HL-60 (cell line): Measurements from ENCODE around the gene CAMKMT.

Experiments used
- GABPA ChIP-seq: IDR thresholded peaks from 2 replicates; pipeline ENCODE4 v1.6.1; 2012; ENCODE audit warnings: low read depth
- POLR2AphosphoS5 ChIP-seq: IDR thresholded peaks from 2 replicates; pipeline ENCODE4 v1.6.1; 2012; ENCODE audit warnings: low read depth
- SPI1 ChIP-seq: IDR thresholded peaks from 2 replicates; pipeline ENCODE4 v1.6.1; 2012; ENCODE audit warnings: low read depth, mild to moderate bottlenecking, borderline replicate concordance
- TF ChIP-seq, protein P1 (sequence below): IDR thresholded peaks from one replicate; pipeline ENCODE4 v1.5.1; 2011; ENCODE audit warnings: low read length, control low read depth, inconsistent platforms; ENCODE audit not compliant: insufficient read depth
- TF ChIP-seq, protein P2 (sequence below): IDR thresholded peaks from 2 replicates; pipeline ENCODE4 v1.6.1; 2012; ENCODE audit warnings: low read depth; ENCODE audit not compliant: insufficient replicate concordance

DNA sequence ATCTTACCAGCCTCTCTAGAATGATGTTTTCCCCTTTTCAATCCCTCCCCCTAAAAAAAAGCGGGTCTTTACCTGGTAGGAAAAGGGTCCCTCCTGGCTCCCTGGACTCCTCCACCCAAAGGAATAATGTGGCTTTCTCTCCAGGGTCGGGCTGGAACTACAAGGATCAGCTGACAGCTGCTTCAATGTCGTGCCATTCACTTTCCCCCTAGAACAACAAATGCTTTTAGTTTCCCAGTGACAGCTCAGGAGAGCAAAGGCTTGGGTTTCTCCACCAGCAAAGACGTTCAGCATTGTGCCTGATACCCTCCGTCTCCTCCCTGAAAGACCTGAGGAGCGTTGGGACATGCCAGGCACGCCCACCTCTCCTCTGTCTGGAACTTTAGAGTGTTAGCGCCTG, 405.9 kb downstream of the CAMKMT start:
- TF ChIP-seq, protein P1, sequence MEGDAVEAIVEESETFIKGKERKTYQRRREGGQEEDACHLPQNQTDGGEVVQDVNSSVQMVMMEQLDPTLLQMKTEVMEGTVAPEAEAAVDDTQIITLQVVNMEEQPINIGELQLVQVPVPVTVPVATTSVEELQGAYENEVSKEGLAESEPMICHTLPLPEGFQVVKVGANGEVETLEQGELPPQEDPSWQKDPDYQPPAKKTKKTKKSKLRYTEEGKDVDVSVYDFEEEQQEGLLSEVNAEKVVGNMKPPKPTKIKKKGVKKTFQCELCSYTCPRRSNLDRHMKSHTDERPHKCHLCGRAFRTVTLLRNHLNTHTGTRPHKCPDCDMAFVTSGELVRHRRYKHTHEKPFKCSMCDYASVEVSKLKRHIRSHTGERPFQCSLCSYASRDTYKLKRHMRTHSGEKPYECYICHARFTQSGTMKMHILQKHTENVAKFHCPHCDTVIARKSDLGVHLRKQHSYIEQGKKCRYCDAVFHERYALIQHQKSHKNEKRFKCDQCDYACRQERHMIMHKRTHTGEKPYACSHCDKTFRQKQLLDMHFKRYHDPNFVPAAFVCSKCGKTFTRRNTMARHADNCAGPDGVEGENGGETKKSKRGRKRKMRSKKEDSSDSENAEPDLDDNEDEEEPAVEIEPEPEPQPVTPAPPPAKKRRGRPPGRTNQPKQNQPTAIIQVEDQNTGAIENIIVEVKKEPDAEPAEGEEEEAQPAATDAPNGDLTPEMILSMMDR = no peak
- TF ChIP-seq POLR2AphosphoS5 = no peak
- TF ChIP-seq, protein P2, sequence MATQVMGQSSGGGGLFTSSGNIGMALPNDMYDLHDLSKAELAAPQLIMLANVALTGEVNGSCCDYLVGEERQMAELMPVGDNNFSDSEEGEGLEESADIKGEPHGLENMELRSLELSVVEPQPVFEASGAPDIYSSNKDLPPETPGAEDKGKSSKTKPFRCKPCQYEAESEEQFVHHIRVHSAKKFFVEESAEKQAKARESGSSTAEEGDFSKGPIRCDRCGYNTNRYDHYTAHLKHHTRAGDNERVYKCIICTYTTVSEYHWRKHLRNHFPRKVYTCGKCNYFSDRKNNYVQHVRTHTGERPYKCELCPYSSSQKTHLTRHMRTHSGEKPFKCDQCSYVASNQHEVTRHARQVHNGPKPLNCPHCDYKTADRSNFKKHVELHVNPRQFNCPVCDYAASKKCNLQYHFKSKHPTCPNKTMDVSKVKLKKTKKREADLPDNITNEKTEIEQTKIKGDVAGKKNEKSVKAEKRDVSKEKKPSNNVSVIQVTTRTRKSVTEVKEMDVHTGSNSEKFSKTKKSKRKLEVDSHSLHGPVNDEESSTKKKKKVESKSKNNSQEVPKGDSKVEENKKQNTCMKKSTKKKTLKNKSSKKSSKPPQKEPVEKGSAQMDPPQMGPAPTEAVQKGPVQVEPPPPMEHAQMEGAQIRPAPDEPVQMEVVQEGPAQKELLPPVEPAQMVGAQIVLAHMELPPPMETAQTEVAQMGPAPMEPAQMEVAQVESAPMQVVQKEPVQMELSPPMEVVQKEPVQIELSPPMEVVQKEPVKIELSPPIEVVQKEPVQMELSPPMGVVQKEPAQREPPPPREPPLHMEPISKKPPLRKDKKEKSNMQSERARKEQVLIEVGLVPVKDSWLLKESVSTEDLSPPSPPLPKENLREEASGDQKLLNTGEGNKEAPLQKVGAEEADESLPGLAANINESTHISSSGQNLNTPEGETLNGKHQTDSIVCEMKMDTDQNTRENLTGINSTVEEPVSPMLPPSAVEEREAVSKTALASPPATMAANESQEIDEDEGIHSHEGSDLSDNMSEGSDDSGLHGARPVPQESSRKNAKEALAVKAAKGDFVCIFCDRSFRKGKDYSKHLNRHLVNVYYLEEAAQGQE = no peak
- TF ChIP-seq GABPA = no peak
- TF ChIP-seq SPI1 = no peak
